OCI-LY7 (cell line): Measurements from ENCODE around the gene PXN. TPM values are rescaled to one million over a fixed set of nuclear protein-coding genes. Genes with fewer than 3 reads are reported as not detected.

Experiments used
- BruUV-seq: library from RNA; stranded (reverse); fragments of 400-500 nt; replicated peaks from 2 replicates; lab custom pipeline; 2021; lab: Mats Ljungman, UMichigan
- CTCF ChIA-PET: fragments of 300-600 bp; sonication (Branson Sonifier 250); formaldehyde crosslinking; loops from one replicate; lab custom pipeline; 2022; ENCODE audit warnings: antibody characterized with exemption; ENCODE audit not compliant: unreplicated experiment; lab: Charles Lee
- POLR2A ChIA-PET: fragments of 300-600 bp; sonication (Branson Sonifier 250); formaldehyde crosslinking; loops from one replicate; lab custom pipeline; 2022; ENCODE audit warnings: antibody characterized with exemption; lab: Charles Lee
- DNase-seq: peaks from one replicate; pipeline ENCODE4 v3.0.0-alpha.2; 2015; ENCODE audit warnings: low spot score
- H2AFZ ChIP-seq: fragments of 200-600 bp; sonication (generic), shearing (Covaris generic); 2 replicates; pipeline ENCODE4 v1.6.1; 2014; ENCODE audit warnings: mild to moderate bottlenecking, antibody characterized with exemption, low read length, moderate library complexity
- H3K27ac ChIP-seq: fragments of 200-600 bp; sonication (generic); 2 replicates; pipeline ENCODE4 v1.5.1; 2014; ENCODE audit warnings: mixed run types, low read depth, mild to moderate bottlenecking, moderate library complexity, low read length, inconsistent platforms; ENCODE audit not compliant: poor library complexity, severe bottlenecking
- H3K36me3 ChIP-seq: fragments of 200-600 bp; sonication (generic); 2 replicates; pipeline ENCODE4 v1.6.1; 2014; ENCODE audit warnings: mild to moderate bottlenecking, antibody characterized with exemption, low read length, moderate library complexity, mixed read lengths; ENCODE audit not compliant: insufficient read depth
- H3K4me1 ChIP-seq: fragments of 200-600 bp; sonication (generic); 2 replicates; pipeline ENCODE4 v1.5.1; 2014; ENCODE audit warnings: mild to moderate bottlenecking, low read length; ENCODE audit not compliant: insufficient read depth, poor library complexity, severe bottlenecking
- H3K4me2 ChIP-seq: fragments of 200-600 bp; sonication (generic); 2 replicates; pipeline ENCODE4 v1.6.1; 2014; ENCODE audit warnings: mild to moderate bottlenecking, low read length
- H3K4me3 ChIP-seq: fragments of 200-600 bp; sonication (generic); 2 replicates; pipeline ENCODE4 v1.5.1; 2014; ENCODE audit warnings: mild to moderate bottlenecking, low read depth, low read length; ENCODE audit not compliant: poor library complexity, severe bottlenecking
- H3K79me2 ChIP-seq: fragments of 200-600 bp; sonication (generic); 2 replicates; pipeline ENCODE4 v1.6.1; 2016; ENCODE audit warnings: low read depth, mild to moderate bottlenecking, low read length, moderate library complexity, mixed read lengths; ENCODE audit not compliant: insufficient read depth
- H3K9me2 ChIP-seq: fragments of 200-600 bp; sonication (generic); 2 replicates; pipeline ENCODE4 v1.6.1; 2016; ENCODE audit warnings: mild to moderate bottlenecking, low read length, mixed read lengths; ENCODE audit not compliant: insufficient read depth
- H3K9me3 ChIP-seq: fragments of 200-600 bp; sonication (generic); 2 replicates; pipeline ENCODE4 v1.6.1; 2014; ENCODE audit warnings: mild to moderate bottlenecking, mixed run types, low read length, mixed read lengths
- H4K20me1 ChIP-seq: fragments of 200-600 bp; sonication (generic); 2 replicates; pipeline ENCODE4 v1.6.1; 2014; ENCODE audit warnings: mild to moderate bottlenecking, antibody characterized with exemption, low read length, moderate library complexity, mixed read lengths; ENCODE audit not compliant: insufficient read depth
- CTCF ChIP-seq: fragments of 200-600 bp; sonication (generic); conservative IDR thresholded peaks from 2 replicates; pipeline ENCODE4 v1.5.1; 2014; ENCODE audit warnings: mild to moderate bottlenecking, antibody characterized with exemption, low read length, moderate library complexity, mixed read lengths
- EZH2phosphoT487 ChIP-seq: fragments of 200-600 bp; sonication (generic); IDR thresholded peaks from 2 replicates; pipeline ENCODE4 v1.6.1; 2018; ENCODE audit warnings: low read depth, borderline replicate concordance, mild to moderate bottlenecking, mixed run types, antibody characterized with exemption, low read length, moderate library complexity, mixed read lengths
- intact Hi-C: fragments of 100-400 bp; cut with micrococcal nuclease; formaldehyde crosslinking; loops from one replicate; pipeline ENCODE4 v1.10.0; 2022; ENCODE audit not compliant: unreplicated experiment
- total RNA-seq, 2 experiments: library from RNA; depleted of rRNA in 1 of 2; stranded (reverse); fragments of >200 nt in 1 of 2; shearing (Covaris generic) in 1 of 2; gene quantifications; 2 replicates each; pipeline ENCODE4 v1.2.3, GENCODE V29; 2014 to 2022

The PXN gene
- total RNA-seq, 2 experiments from 2014 or later = 8.6 to 22.9 TPM

- H3K27ac ChIP-seq = no peak overlapping the region
- no peaks in the 10 kb centered on the region for H3K79me2 ChIP-seq
- no peaks in the 10 kb centered on the region for H4K20me1 ChIP-seq
- no peaks in the 10 kb centered on the region for H3K9me3 ChIP-seq
- H3K9me2 ChIP-seq = no peaks in the 10 kb centered on the region
- H3K4me3 ChIP-seq = no peak overlapping the region
- no TSS peak for BruUV-seq
- TF ChIP-seq EZH2phosphoT487 = no peak
- H3K4me1 ChIP-seq = peaks cover 2% of the 10 kb centered on the region
- POLR2A ChIA-PET = interaction anchor here (0.7 to 1.5 kb wide), 3 partner anchors 11 to 13 kb away, joined by 3 to 5 read pairs (median 4); no protein-coding TSS in a partner anchor
- intact Hi-C loops = no loop called here
- no peak for DNase-seq
- CTCF ChIA-PET = interaction anchor here (0.6 kb wide), 1 partner anchor 751 kb away, joined by 3 read pairs; no protein-coding TSS in a partner anchor
- H3K36me3 ChIP-seq = no peaks in the 10 kb centered on the region
- H2AFZ ChIP-seq = no peak overlapping the region
- H3K4me2 ChIP-seq = no peak overlapping the region
Observed at GRCh38 chr12:120239776-120240494, 25.6 kb downstream of the PXN start.

GRCh38 chr12:120238839-120239445 lies 26.6 kb downstream of the PXN start:
- no peaks in the 10 kb centered on the region for H4K20me1 ChIP-seq
- H3K4me2 ChIP-seq = no peak overlapping the region
- CTCF ChIA-PET = interaction anchor here (0.6 to 1.1 kb wide), 2 partner anchors 11 to 752 kb away, joined by 3 to 4 read pairs; no protein-coding TSS in a partner anchor
- H2AFZ ChIP-seq = no peak overlapping the region
- TF ChIP-seq CTCF = no peak
- no peak for TF ChIP-seq EZH2phosphoT487
- no peak for DNase-seq
- H3K27ac ChIP-seq = no peak overlapping the region
- H3K36me3 ChIP-seq = no peaks in the 10 kb centered on the region
- no peak overlapping the region for H3K4me3 ChIP-seq
- intact Hi-C loops = no loop called here
- no TSS peak for BruUV-seq
- POLR2A ChIA-PET = no interaction called here
- H3K79me2 ChIP-seq = no peaks in the 10 kb centered on the region
- peaks cover 6% of the 10 kb centered on the region for H3K4me1 ChIP-seq
- no peaks in the 10 kb centered on the region for H3K9me3 ChIP-seq
- H3K9me2 ChIP-seq = no peaks in the 10 kb centered on the region

GRCh38 chr12:120238217-120238616 lies 27.3 kb downstream of the PXN start:
- intact Hi-C loops = no loop called here
- no peak overlapping the region for H2AFZ ChIP-seq
- H3K9me3 ChIP-seq = no peaks in the 10 kb centered on the region
- POLR2A ChIA-PET = interaction anchor here (0.6 kb wide), 1 partner anchor 29 kb away, joined by 3 read pairs; no protein-coding TSS in a partner anchor
- no peak overlapping the region for H3K4me2 ChIP-seq
- no peak overlapping the region for H3K4me3 ChIP-seq
- CTCF ChIA-PET = interaction anchor here (1.1 kb wide), 1 partner anchor 10 kb away, joined by 4 read pairs; no protein-coding TSS in a partner anchor
- no peaks in the 10 kb centered on the region for H3K9me2 ChIP-seq
- TF ChIP-seq EZH2phosphoT487 (no peak), CTCF (no peak)
- no peaks in the 10 kb centered on the region for H4K20me1 ChIP-seq
- H3K36me3 ChIP-seq = no peaks in the 10 kb centered on the region
- H3K27ac ChIP-seq = no peak overlapping the region
- no TSS peak for BruUV-seq
- H3K79me2 ChIP-seq = no peaks in the 10 kb centered on the region
- peaks cover 6% of the 10 kb centered on the region for H3K4me1 ChIP-seq
- no peak for DNase-seq
